IMR-90 (cell line): ENCODE data around the gene BCAS1. TPM values are rescaled to one million over a fixed set of nuclear protein-coding genes. Genes with fewer than 3 reads are reported as not detected.

Experiments used
- ATAC-seq: fragments of 200-7000 bp; cut with Tn5 transposase; 2 replicates; pipeline ENCODE4 v1.9.1; 2020; ENCODE audit warnings: low read depth, mild to moderate bottlenecking, moderate library complexity
- BruUV-seq: library from RNA; stranded (reverse); fragments of 400-500 nt; replicated peaks from 2 replicates; lab custom pipeline; 2021; lab: Mats Ljungman, UMichigan
- CTCF ChIA-PET: fragments of 300-600 bp; formaldehyde crosslinking; extraction: SDS; loops from one replicate; lab custom pipeline; 2021; ENCODE audit warnings: antibody characterized with exemption; lab: Yijun Ruan, JAX
- POLR2A ChIA-PET: fragments of 300-600 bp; sonication (Branson Sonifier 250); formaldehyde crosslinking; loops from one replicate; lab custom pipeline; 2022; ENCODE audit warnings: antibody characterized with exemption; ENCODE audit not compliant: unreplicated experiment; lab: Charles Lee
- DNase-seq: peaks from one replicate; pipeline ENCODE4 v3.0.0; 2013
- H2AFZ ChIP-seq: replicated peaks from 2 replicates; pipeline ENCODE3; 2013; ENCODE audit warnings: low read length, mild to moderate bottlenecking; ENCODE audit not compliant: poor library complexity
- H2AK5ac ChIP-seq: 2 replicates; pipeline ENCODE4 v1.6.1; 2013; ENCODE audit warnings: low read depth, low read length, inconsistent platforms
- H2AK9ac ChIP-seq: replicated peaks from 2 replicates; pipeline ENCODE3; 2013; ENCODE audit warnings: mild to moderate bottlenecking, low read depth, low read length, moderate library complexity; ENCODE audit not compliant: poor library complexity
- H2BK120ac ChIP-seq: 2 replicates; pipeline ENCODE4 v1.6.1; 2013; ENCODE audit warnings: low read depth, low read length, inconsistent platforms
- H2BK15ac ChIP-seq: 3 replicates; pipeline ENCODE4 v1.6.1; 2013; ENCODE audit warnings: low read depth, low read length, inconsistent platforms
- H2BK20ac ChIP-seq: 2 replicates; pipeline ENCODE4 v1.6.1; 2013; ENCODE audit warnings: low read depth, mild to moderate bottlenecking, inconsistent platforms, low read length, moderate library complexity
- H2BK5ac ChIP-seq: 2 replicates; pipeline ENCODE4 v1.6.1; 2013; ENCODE audit warnings: mild to moderate bottlenecking, low read depth, low read length, inconsistent platforms; ENCODE audit not compliant: poor library complexity, severe bottlenecking
- H3K14ac ChIP-seq: replicated peaks from 2 replicates; pipeline ENCODE4 v1.6.1; 2013; ENCODE audit warnings: low read depth, low read length, inconsistent platforms
- H3K18ac ChIP-seq: 2 replicates; pipeline ENCODE4 v1.6.1; 2013; ENCODE audit warnings: low read depth, low read length, control low read depth
- H3K23ac ChIP-seq: 2 replicates; pipeline ENCODE4 v1.6.1; 2013; ENCODE audit warnings: low read depth, low read length, inconsistent platforms
- H3K27ac ChIP-seq: 2 replicates; pipeline ENCODE4 v1.5.1; 2013; ENCODE audit warnings: mild to moderate bottlenecking, control low read depth, low read length; ENCODE audit not compliant: insufficient read depth
- H3K27me3 ChIP-seq: 2 replicates; pipeline ENCODE4 v1.6.1; 2013; ENCODE audit warnings: low read length; ENCODE audit not compliant: control insufficient read depth, insufficient read depth
- H3K36me3 ChIP-seq: 2 replicates; pipeline ENCODE4 v1.6.1; 2013; ENCODE audit warnings: low read length, mixed read lengths; ENCODE audit not compliant: control insufficient read depth, insufficient read depth
- H3K4ac ChIP-seq: 2 replicates; pipeline ENCODE4 v1.6.1; 2013; ENCODE audit warnings: low read depth, low read length, inconsistent platforms
- H3K4me1 ChIP-seq: 2 replicates; pipeline ENCODE4 v1.6.1; 2013; ENCODE audit warnings: low read length, mixed read lengths; ENCODE audit not compliant: control insufficient read depth, insufficient read depth
- H3K4me2 ChIP-seq: 2 replicates; pipeline ENCODE4 v1.6.1; 2013; ENCODE audit warnings: low read depth, mild to moderate bottlenecking, control low read depth, low read length, moderate library complexity
- H3K4me3 ChIP-seq: 2 replicates; pipeline ENCODE4 v1.5.1; 2013; ENCODE audit warnings: low read depth, mild to moderate bottlenecking, control low read depth, low read length, moderate library complexity; ENCODE audit not compliant: insufficient read depth
- H3K56ac ChIP-seq: 2 replicates; pipeline ENCODE4 v1.6.1; 2013; ENCODE audit warnings: low read length, inconsistent platforms; ENCODE audit not compliant: insufficient read depth; ENCODE audit errors: extremely low read depth
- H3K79me1 ChIP-seq, 2 experiments: 2 replicates each; pipeline ENCODE4 v1.6.1; 2013; ENCODE audit warnings: low read length in 2 of 2, inconsistent platforms in 1 of 2, low read depth in 1 of 2
- H3K9ac ChIP-seq: 2 replicates; pipeline ENCODE4 v1.6.1; 2013; ENCODE audit warnings: low read depth, low read length, control low read depth
- H3K9me1 ChIP-seq: 2 replicates; pipeline ENCODE4 v1.6.1; 2013; ENCODE audit warnings: low read length, inconsistent platforms; ENCODE audit not compliant: insufficient read depth
- H3K9me3 ChIP-seq: 2 replicates; pipeline ENCODE4 v1.6.1; 2013; ENCODE audit warnings: low read length; ENCODE audit not compliant: control insufficient read depth, insufficient read depth
- H4K20me1 ChIP-seq: 2 replicates; pipeline ENCODE4 v1.6.1; 2013; ENCODE audit warnings: low read length, inconsistent platforms; ENCODE audit not compliant: insufficient read depth
- H4K5ac ChIP-seq: 2 replicates; pipeline ENCODE4 v1.6.1; 2013; ENCODE audit warnings: mild to moderate bottlenecking, low read depth, low read length, control low read depth
- H4K8ac ChIP-seq, 2 experiments: 2 replicates each; pipeline ENCODE4 v1.6.1; 2013; ENCODE audit warnings: low read depth in 2 of 2, low read length in 2 of 2, control low read depth in 1 of 2, inconsistent platforms in 1 of 2
- H4K91ac ChIP-seq: 2 replicates; pipeline ENCODE4 v1.6.1; 2013; ENCODE audit warnings: low read depth, low read length, inconsistent platforms; ENCODE audit not compliant: insufficient read depth
- CEBPB ChIP-seq: IDR thresholded peaks from 2 replicates; pipeline ENCODE4 v1.6.1; 2012; ENCODE audit warnings: low read depth, low read length, improper control_type of control experiment
- CHD1 ChIP-seq: IDR thresholded peaks from 2 replicates; pipeline ENCODE4 v1.6.1; 2012; ENCODE audit warnings: low read depth, low read length, improper control_type of control experiment
- FOS ChIP-seq: fragments of 150-350 bp; IDR thresholded peaks from 2 replicates; pipeline ENCODE4 v1.6.1; 2016; ENCODE audit warnings: low read depth, low read length
- MAFK ChIP-seq: IDR thresholded peaks from 2 replicates; pipeline ENCODE4 v1.6.1; 2012; ENCODE audit warnings: low read depth, low read length, improper control_type of control experiment
- MAZ ChIP-seq: IDR thresholded peaks from 2 replicates; pipeline ENCODE4 v1.6.1; 2012; ENCODE audit warnings: low read depth, mild to moderate bottlenecking, low read length, improper control_type of control experiment, moderate library complexity, borderline replicate concordance
- MXI1 ChIP-seq: IDR thresholded peaks from 2 replicates; pipeline ENCODE4 v1.6.1; 2012; ENCODE audit warnings: low read depth, mild to moderate bottlenecking, low read length, moderate library complexity, borderline replicate concordance
- POLR2A ChIP-seq: IDR thresholded peaks from 2 replicates; pipeline ENCODE4 v1.6.1; 2012; ENCODE audit warnings: mild to moderate bottlenecking, low read depth, low read length
- RAD21 ChIP-seq: IDR thresholded peaks from 2 replicates; pipeline ENCODE4 v1.6.1; 2012; ENCODE audit warnings: low read length, improper control_type of control experiment
- RFX5 ChIP-seq: IDR thresholded peaks from 2 replicates; pipeline ENCODE4 v1.8.0; 2012; ENCODE audit warnings: low read depth, mild to moderate bottlenecking, low read length, moderate library complexity
- SMC3 ChIP-seq: fragments of 150-350 bp; IDR thresholded peaks from 2 replicates; pipeline ENCODE4 v1.6.1; 2016; ENCODE audit warnings: low read depth, mild to moderate bottlenecking, antibody characterized with exemption, low read length, moderate library complexity
- WGBS, 2 experiments: methylation state at CpG; one replicate each; pipeline versions ENCODE4 v1.1.5 to v1.1.7; 2013; ENCODE audit warnings: missing lambda C conversion rate in 2 of 2; ENCODE audit not compliant: insufficient read length in 1 of 2; ENCODE audit errors: extremely low coverage in 2 of 2; 5-methylcytosine and 5-hydroxymethylcytosine counted together
- dilution Hi-C: fragments of 300-500 bp; cut with HindIII; formaldehyde crosslinking; loops from one replicate; pipeline ENCODE4 v1.14.3; 2018; ENCODE audit warnings: low sequenced_read_pairs; ENCODE audit not compliant: unreplicated experiment
- in situ Hi-C: fragments of 300-500 bp; cut with MboI; formaldehyde crosslinking; loops from 3 replicates; pipeline ENCODE4 v1.14.3; 2019; ENCODE audit warnings: low sequenced_read_pairs, inconsistent platforms, mixed read lengths
- intact Hi-C: fragments of 100-400 bp; cut with micrococcal nuclease; formaldehyde crosslinking; loops from 2 replicates; pipeline ENCODE4 v1.10.0; 2022
- polyA plus RNA-seq, 3 experiments: library from polyadenylated mRNA; depleted of rRNA; stranded (reverse); fragments of >200 nt; gene quantifications; 2 replicates each; pipeline ENCODE4 v1.2.3, GENCODE V29; 2012; ENCODE audit warnings: low replicate concordance in 1 of 3
- total RNA-seq: library from RNA; depleted of rRNA; stranded (reverse); fragments of >200 nt; gene quantifications from 2 replicates; pipeline ENCODE4 v1.2.3, GENCODE V29; 2012
- TF ChIP-seq, protein P1 (sequence below): fragments of 150-350 bp; IDR thresholded peaks from 2 replicates; pipeline ENCODE4 v1.6.1; 2016; ENCODE audit warnings: low read depth, mild to moderate bottlenecking, low read length, moderate library complexity, borderline replicate concordance

BCAS1 gene
- total and polyA plus RNA-seq, 2 of the 4 experiments (the other 2 are of a cell fraction), result under 0.01 TPM; not detected in 1

DNA sequence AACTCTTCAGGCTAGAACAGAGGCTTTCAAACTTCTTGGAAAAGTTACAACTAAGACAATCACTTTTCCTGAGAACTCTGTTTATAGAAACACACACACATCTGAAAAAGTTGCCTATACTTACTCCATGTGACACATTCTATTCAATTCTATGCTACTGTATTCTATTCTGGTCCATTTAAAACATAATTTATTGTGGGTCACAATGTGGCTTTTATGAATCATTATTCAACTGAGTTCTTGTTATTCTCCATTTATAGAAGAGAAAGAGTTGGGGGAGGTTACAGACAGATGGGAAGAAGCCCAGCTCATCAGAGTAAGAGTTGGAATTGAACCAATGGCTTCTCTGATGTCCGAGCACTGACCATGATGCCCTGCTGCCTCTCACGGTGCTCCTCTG is 21.6 kb upstream of the BCAS1 start:
- no peak overlapping the region for H2AFZ ChIP-seq
- POLR2A ChIA-PET, result no interaction called here
- TF ChIP-seq, protein P1, sequence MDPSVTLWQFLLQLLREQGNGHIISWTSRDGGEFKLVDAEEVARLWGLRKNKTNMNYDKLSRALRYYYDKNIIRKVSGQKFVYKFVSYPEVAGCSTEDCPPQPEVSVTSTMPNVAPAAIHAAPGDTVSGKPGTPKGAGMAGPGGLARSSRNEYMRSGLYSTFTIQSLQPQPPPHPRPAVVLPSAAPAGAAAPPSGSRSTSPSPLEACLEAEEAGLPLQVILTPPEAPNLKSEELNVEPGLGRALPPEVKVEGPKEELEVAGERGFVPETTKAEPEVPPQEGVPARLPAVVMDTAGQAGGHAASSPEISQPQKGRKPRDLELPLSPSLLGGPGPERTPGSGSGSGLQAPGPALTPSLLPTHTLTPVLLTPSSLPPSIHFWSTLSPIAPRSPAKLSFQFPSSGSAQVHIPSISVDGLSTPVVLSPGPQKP, result no peak
- TF ChIP-seq MAFK (no peak), RAD21 (no peak), SMC3 (no peak), CEBPB (no peak), MAZ (no peak), POLR2A (no peak), FOS (no peak), CHD1 (no peak), RFX5 (no peak), MXI1 (no peak)

More for the DNA sequence above, 21.6 kb upstream of the BCAS1 start:
- no TSS peak for BruUV-seq
- intact Hi-C loops (no loop called here), dilution Hi-C loops (loop anchor here (25.0 kb wide), 1 partner anchor 95 kb away; no protein-coding TSS in a partner anchor), in situ Hi-C loops (loop anchor here (25.0 kb wide), 1 partner anchor 105 kb away; no protein-coding TSS in a partner anchor)
- no peak overlapping the region for H3K4me3 ChIP-seq
- 67% methylated on average over 1 of the region's 2 CpGs; no CpG with 5 or more reads in 1 of the 2 experiments for WGBS, 2 experiments
- DNase-seq (no peak), ATAC-seq (no peak)
- H3K27me3 ChIP-seq, result peaks cover 9% of the 10 kb centered on the region
- H4K91ac ChIP-seq, result no peak overlapping the region
- H3K4me1 ChIP-seq, result no peaks in the 10 kb centered on the region
- H3K36me3 ChIP-seq, result no peaks in the 10 kb centered on the region
- no peak overlapping the region for H2AK5ac ChIP-seq
- H3K9ac ChIP-seq, result no peak overlapping the region
- H3K27ac ChIP-seq, result no peak overlapping the region
- no peak overlapping the region for H3K56ac ChIP-seq
- no peak overlapping the region for H2BK120ac ChIP-seq
- no peak overlapping the region for H4K8ac ChIP-seq
- no peaks in the 10 kb centered on the region for H3K79me1 ChIP-seq
- no peak overlapping the region for H3K18ac ChIP-seq
- CTCF ChIA-PET, result interaction anchor here (0.8 to 2.3 kb wide), 4 partner anchors 11 to 545 kb away, joined by 3 to 14 read pairs (median 6); partner anchors contain the start of gene PFDN4
- H2BK20ac ChIP-seq, result no peak overlapping the region
- H3K14ac ChIP-seq, result no peak overlapping the region
- no peaks in the 10 kb centered on the region for H4K20me1 ChIP-seq
- no peaks in the 10 kb centered on the region for H3K9me1 ChIP-seq
- no peak overlapping the region for H4K5ac ChIP-seq
- no peak overlapping the region for H3K4me2 ChIP-seq
- no peak overlapping the region for H2BK5ac ChIP-seq
- no peak overlapping the region for H2AK9ac ChIP-seq
- no peaks in the 10 kb centered on the region for H3K9me3 ChIP-seq
- H3K23ac ChIP-seq, result no peak overlapping the region
- no peak overlapping the region for H3K4ac ChIP-seq
- H2BK15ac ChIP-seq, result no peak overlapping the region
